GM20431 (cell line): Measurements from ENCODE around the gene NUP54.

Experiments
- in situ Hi-C: fragments of 300-500 bp; cut with MseI, MboI; formaldehyde crosslinking; loops from one replicate; pipeline ENCODE4 v1.15.0; 2020; ENCODE audit warnings: low sequenced_read_pairs; ENCODE audit not compliant: unreplicated experiment

NUP54 gene

DNA sequence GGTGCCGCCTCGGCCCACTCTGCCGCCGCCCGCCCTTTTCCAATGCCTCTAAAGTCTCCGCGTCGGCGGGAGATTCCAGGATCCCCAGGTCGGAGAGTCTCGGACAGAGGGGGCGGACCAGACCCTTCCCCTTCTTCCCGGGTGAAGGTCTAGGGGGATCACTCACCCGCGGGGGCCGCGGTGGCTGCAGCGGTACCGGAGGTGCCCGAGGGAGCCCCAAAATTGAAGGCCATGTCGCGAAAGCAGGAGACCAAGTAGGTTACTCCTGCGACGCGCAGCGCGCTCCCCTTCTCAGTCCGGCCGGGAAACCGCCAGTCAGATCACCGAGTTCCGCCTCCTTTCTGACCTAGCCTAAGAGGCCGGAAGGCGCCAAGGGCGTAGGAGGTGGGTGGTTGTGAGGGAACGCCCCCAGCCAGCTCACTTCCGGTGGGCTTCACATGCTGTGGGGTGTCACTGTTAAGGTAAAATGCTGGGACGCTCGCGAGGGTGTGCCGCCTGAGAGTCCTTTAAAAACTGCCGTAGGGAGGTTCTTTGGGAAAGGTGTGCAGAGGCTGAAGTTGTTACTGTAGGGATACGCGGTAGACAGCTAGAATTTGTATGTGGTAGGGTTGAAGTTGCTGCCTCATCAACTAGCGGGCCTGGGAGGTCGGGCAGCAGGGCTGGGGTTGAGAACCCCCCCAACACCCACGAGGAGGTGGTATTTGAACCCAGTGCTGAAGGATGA lies at the start of gene NUP54:
Gene NUP54 (minus strand): TSS at position 256 of the 724 bp plus-strand sequence. CDS start 23 bp downstream, at position 233.
- in situ Hi-C loops: no loop called here

GRCh38 chr4:76197031-76197743 lies 49.0 kb upstream of the NUP54 start:
- in situ Hi-C loops: loop anchor here (25.0 kb wide), 1 partner anchor 315 kb away; no protein-coding TSS in a partner anchor

DNA sequence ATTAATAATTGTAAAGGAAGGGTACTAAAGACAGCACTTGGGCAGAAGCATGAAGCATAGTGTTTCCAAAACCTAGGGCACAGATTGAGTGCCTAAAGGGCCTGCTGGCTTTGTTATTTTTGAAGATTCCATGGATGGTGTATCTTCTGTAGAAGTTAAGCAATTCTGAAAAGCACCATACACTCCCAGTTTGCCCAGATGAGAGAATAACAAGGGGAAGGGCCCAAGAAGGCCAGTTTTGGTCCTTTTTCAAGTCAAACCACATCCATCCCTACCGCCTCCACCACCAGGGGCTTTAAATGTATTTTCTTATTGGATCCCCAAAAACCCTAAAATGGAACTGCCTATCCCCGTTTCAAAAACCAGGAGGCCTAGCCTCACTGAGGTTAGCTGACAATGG lies 48.2 kb upstream of the NUP54 start:
- in situ Hi-C loops: loop anchor here (25.0 kb wide), 1 partner anchor 316 kb away; no protein-coding TSS in a partner anchor

- in situ Hi-C loops: loop anchor here (25.0 kb wide), 1 partner anchor 317 kb away; no protein-coding TSS in a partner anchor
Measured at GRCh38 chr4:76195326-76195725, 47.1 kb upstream of the NUP54 start.

- in situ Hi-C loops: loop anchor here (25.0 kb wide), 1 partner anchor 318 kb away; no protein-coding TSS in a partner anchor
Measured at GRCh38 chr4:76194325-76194724, 46.1 kb upstream of the NUP54 start.

DNA sequence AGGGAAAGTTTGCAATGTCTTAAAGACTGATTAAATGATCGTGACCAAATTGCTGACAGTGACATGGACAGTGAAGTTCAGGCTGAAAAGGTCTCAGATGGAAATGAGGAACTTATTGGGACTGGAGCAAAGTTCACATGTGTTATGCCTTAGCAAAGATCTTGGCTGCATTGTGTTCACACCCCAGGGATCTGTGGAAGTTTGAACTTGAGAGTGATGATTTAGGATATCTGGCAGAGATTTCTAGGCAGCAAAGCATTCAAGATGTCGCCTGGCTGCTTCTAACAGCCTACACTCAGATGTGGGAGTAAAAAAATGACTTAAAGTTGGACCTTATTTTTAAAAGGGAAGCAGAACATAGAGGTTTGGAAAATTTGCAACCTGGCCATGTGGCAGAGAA lies 44.0 kb upstream of the NUP54 start:
- in situ Hi-C loops: loop anchor here (25.0 kb wide), 1 partner anchor 320 kb away; no protein-coding TSS in a partner anchor

GRCh38 chr4:76188557-76188956 lies 40.4 kb upstream of the NUP54 start:
- in situ Hi-C loops: loop anchor here (25.0 kb wide), 1 partner anchor 324 kb away; no protein-coding TSS in a partner anchor

DNA sequence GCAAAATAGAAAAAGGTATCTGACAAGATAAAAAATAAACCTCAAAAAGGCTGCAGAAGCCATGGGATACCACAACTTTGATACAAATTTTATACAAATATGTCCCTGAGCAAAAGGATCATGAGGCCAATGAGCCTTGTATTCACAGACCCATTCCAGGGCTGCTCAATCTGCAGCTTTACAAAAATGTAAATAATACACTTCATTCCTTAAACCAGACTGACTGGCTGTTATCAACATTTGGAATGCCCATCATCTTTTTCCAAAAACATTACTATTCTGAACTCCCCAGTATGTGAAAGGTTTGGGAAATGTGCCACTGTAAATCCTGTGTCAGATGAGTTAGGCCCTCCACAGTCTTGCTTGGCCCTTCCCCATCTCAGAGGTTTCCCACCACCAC lies 40.0 kb upstream of the NUP54 start:
- in situ Hi-C loops: loop anchor here (25.0 kb wide), 1 partner anchor 324 kb away; no protein-coding TSS in a partner anchor

DNA sequence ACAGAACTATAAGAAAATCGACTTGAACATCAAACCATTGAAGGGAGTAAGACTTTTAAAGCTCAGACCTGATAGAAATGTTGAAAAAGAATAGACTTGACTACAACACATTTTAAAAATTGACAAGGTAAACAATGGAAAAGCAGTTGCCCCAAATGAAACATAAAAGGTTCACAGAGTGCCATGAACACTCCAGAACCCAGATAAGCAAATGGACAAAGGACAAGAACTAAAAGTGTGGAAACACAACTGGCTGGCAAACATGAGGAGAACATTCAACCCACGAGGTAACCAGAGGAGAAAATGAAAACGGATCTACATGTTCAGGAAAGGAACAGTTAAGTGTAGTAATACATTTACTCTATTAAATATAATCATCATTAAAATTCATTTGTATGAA lies 39.0 kb upstream of the NUP54 start:
- in situ Hi-C loops: loop anchor here (25.0 kb wide), 1 partner anchor 325 kb away; no protein-coding TSS in a partner anchor

- in situ Hi-C loops: loop anchor here (25.0 kb wide), 1 partner anchor 330 kb away; no protein-coding TSS in a partner anchor
Measured at GRCh38 chr4:76182463-76182862, 34.3 kb upstream of the NUP54 start.

DNA sequence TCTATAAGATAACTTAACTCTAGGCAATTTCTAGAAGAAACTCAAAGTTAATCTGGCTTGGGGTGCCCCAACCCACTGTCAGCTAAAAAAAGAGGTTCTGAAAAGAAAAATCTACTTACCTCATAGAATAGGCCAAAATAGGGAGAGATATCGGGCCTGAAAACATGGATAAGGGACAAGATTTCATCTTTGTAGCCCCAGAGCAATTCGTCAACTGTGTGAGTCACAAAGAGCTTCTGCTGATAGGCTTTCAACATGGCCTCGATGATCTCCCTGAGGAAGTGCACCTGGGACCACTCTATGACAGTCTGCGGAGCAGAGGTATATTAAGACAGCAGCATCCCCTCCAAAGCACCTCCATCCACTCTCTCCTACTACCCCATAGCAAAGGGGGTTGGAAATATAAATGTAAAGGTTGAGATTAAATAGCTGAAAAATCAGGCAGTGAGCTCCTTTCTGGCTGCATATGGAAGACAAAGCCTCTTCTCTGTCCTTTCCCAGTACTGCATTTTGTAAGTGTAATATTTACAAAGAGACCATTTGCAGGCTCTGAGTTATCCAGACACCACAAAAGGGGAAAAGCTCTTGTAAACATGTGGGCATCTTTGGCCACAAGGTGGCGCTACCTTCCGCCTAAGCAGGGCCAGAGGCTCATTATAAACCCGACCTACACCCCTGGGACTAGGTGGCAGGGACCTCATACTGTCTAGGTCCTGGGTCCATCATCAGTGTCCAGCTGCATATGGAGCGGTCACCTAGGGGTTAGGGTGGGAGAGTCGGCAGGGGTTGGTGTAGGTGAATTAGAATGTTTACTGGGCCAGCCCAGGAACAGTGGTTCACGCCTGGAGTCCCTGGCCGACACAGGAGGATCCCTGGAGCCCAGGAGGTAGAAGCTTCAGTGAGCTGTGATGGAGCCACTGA lies 31.5 kb upstream of the NUP54 start:
- in situ Hi-C loops: loop anchor here (25.0 kb wide), 1 partner anchor 333 kb away; no protein-coding TSS in a partner anchor

GRCh38 chr4:76178296-76178695 lies 30.1 kb upstream of the NUP54 start:
- in situ Hi-C loops: loop anchor here (25.0 kb wide), 1 partner anchor 334 kb away; no protein-coding TSS in a partner anchor

GRCh38 chr4:76177709-76178108 lies 29.5 kb upstream of the NUP54 start:
- in situ Hi-C loops: loop anchor here (25.0 kb wide), 1 partner anchor 335 kb away; no protein-coding TSS in a partner anchor

DNA sequence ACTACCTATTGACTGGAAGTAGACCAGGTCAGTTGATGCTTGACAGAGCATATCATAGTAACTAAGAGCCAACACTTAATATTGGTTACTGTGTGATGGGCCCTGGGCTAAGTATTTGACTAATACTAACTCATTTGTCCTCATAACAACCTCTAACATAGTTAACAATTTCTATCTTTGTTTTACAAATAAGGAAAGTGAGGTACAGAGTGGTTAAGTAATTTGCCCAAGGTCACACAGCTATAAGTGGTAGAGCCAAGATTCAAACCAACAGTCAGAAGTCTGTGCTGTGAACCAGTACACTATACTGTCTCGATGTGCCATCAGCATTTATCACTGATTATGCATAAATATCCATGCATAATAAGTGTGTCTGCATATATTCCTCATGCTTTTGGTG lies 27.1 kb upstream of the NUP54 start:
- in situ Hi-C loops: loop anchor here (25.0 kb wide), 1 partner anchor 337 kb away; no protein-coding TSS in a partner anchor

- in situ Hi-C loops: no loop called here
Measured at GRCh38 chr4:76174216-76174615, 26.0 kb upstream of the NUP54 start.

DNA sequence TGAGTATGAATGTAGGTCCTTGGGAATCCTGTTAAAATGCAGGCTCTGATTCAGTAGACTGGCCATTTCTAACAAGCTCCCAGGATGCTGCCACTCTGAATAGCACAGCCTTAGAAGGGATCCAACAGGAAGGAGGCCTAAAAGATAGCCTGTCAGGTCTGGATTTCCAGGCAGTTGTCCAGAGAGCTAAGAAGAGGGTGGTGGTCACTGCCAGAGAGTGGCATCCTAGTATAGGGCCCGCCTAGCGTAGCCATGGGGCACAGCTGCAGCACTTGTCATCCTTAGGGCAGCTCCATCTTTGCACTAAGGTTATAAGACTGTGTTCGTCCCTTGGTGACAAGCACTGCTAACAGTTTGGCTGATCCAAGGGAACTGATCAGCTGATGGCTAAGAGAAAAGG lies 20.5 kb upstream of the NUP54 start:
- in situ Hi-C loops: no loop called here

DNA sequence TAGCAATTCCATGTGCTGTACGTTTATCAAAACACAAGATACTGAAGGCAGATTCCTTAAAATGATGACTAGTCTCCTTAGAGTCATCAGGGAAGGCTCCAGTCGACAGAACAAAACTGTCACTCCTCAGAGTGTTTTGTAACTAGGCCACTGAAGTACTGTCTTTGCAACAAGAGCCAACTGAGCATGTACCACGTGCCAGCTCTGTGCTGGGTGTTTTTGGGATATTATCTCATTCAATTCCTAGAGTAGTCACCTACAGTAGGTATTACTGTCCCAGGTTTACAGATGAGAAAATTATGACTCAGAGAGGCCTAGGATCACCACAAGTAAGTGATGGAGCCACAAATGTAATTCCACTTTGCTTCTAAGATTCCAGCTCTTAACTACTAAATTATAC lies 18.3 kb upstream of the NUP54 start:
- in situ Hi-C loops: no loop called here

GRCh38 chr4:76160355-76160754 lies 12.2 kb upstream of the NUP54 start:
- in situ Hi-C loops: no loop called here

DNA sequence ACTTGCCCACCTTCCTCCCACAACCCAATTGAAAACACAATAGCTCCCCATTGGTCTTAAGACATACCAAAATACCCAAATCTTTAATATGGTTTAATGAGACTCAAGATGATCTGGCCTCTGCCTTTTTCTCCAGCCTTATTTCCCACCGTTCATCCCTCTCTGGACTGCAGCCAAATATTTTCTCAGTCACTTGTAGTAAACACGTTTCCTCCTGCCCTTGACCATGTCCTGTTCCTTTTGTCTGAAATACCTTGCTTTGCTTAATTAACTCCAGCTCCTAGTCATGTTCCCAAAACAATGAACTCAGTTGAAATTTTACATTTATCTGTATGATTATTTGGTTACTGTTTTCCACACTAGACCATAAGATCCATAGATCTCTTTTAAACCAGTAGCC lies 8.4 kb upstream of the NUP54 start:
- in situ Hi-C loops: no loop called here

GRCh38 chr4:76155979-76156378 lies 7.8 kb upstream of the NUP54 start:
- in situ Hi-C loops: no loop called here
